T-cell (primary cell): ENCODE data around the gene CDK5RAP3. TPM values are rescaled to one million over a fixed set of nuclear protein-coding genes. Genes with fewer than 3 reads are reported as not detected.

ENCODE experiments used
- ATAC-seq, 4 experiments: fragments of 200-7000 bp in 3 of 4; fragments of 150-1000 bp in 1 of 4; cut with Tn5 transposase; replicated peaks in 1 of 4; 1 replicate in 3 of 4; 2 replicates in 1 of 4; pipeline ENCODE4 v1.10.0; 2021; ENCODE audit warnings: moderate library complexity in 3 of 4, mild to moderate bottlenecking in 2 of 4, moderate number of reproducible peaks in 1 of 4
- CTCF ChIA-PET, 2 donors: fragments of 300-600 bp; sonication (Branson Sonifier 250); formaldehyde crosslinking; loops; one replicate each; lab custom pipeline; 2022; ENCODE audit warnings: antibody characterized with exemption in 2 of 2; lab: Charles Lee
- POLR2A ChIA-PET, 2 donors: fragments of 300-600 bp; sonication (Branson Sonifier 250); formaldehyde crosslinking; loops; one replicate each; lab custom pipeline; 2022; ENCODE audit warnings: antibody characterized with exemption in 2 of 2; lab: Charles Lee
- DNase-seq, 35 experiments: peaks; one replicate each; pipeline versions ENCODE4 v3.0.0 to v3.0.0-alpha.2; 2013 to 2023
- H3K27ac ChIP-seq: one replicate; pipeline ENCODE4 v1.5.1; 2013; ENCODE audit warnings: low read length
- H3K27me3 ChIP-seq, 2 experiments: replicated peaks in 1 of 2; 1 replicate in 1 of 2; 2 replicates in 1 of 2; pipeline versions ENCODE4 v1.6.1 to v1.7.0; 2013; ENCODE audit warnings: low read length in 1 of 2, mixed read lengths in 1 of 2; ENCODE audit not compliant: control insufficient read depth in 2 of 2, insufficient read depth in 2 of 2; ENCODE audit errors: extremely low read depth in 1 of 2
- H3K36me3 ChIP-seq, 2 donors: 1 replicate in 1 of 2; 2 replicates in 1 of 2; pipeline versions ENCODE4 v1.6.1 to v1.7.0; 2013; ENCODE audit warnings: low read length in 1 of 2; ENCODE audit not compliant: control insufficient read depth in 2 of 2, insufficient read depth in 1 of 2; ENCODE audit errors: extremely low read depth in 1 of 2
- H3K4me1 ChIP-seq, 2 experiments: 1 replicate in 1 of 2; 2 replicates in 1 of 2; pipeline versions ENCODE4 v1.6.1 to v1.7.0; 2013; ENCODE audit warnings: low read length in 2 of 2, mixed read lengths in 1 of 2; ENCODE audit not compliant: insufficient read depth in 2 of 2, control insufficient read depth in 1 of 2; ENCODE audit errors: extremely low read depth in 1 of 2
- H3K4me3 ChIP-seq, 2 donors: 1 replicate in 1 of 2; 2 replicates in 1 of 2; pipeline versions ENCODE4 v1.5.1 to v1.7.0; 2013; ENCODE audit warnings: mild to moderate bottlenecking in 2 of 2, low read length in 1 of 2, moderate library complexity in 1 of 2; ENCODE audit not compliant: control insufficient read depth in 1 of 2; ENCODE audit errors: extremely low read depth in 1 of 2
- H3K9me3 ChIP-seq: 2 replicates; pipeline ENCODE4 v1.7.0; 2013
- H3K27ac Mint-ChIP-seq, 2 donors: one replicate each; pipeline ENCODE4 v1.8.0; 2020 to 2021; ENCODE audit warnings: mild to moderate bottlenecking in 2 of 2, mixed read lengths in 2 of 2
- H3K27me3 Mint-ChIP-seq, 2 donors: one replicate each; pipeline ENCODE4 v1.8.0; 2021 to 2022; ENCODE audit warnings: mixed read lengths in 2 of 2
- H3K36me3 Mint-ChIP-seq: one replicate; pipeline ENCODE4 v1.8.0; 2021; ENCODE audit warnings: mixed read lengths
- H3K4me1 Mint-ChIP-seq, 3 donors: one replicate each; pipeline ENCODE4 v1.8.0; 2020 to 2022; ENCODE audit warnings: mixed read lengths in 3 of 3, mild to moderate bottlenecking in 1 of 3
- H3K4me3 Mint-ChIP-seq, 3 donors: one replicate each; pipeline ENCODE4 v1.8.0; 2020 to 2022; ENCODE audit warnings: mild to moderate bottlenecking in 3 of 3, mixed read lengths in 3 of 3, moderate library complexity in 3 of 3
- H3K9me3 Mint-ChIP-seq, 3 donors: one replicate each; pipeline ENCODE4 v1.8.0; 2020 to 2022; ENCODE audit warnings: mixed read lengths in 3 of 3
- WGBS: methylation state at CpG from one replicate; pipeline ENCODE4 v1.1.5; 2013; ENCODE audit warnings: missing lambda C conversion rate; ENCODE audit not compliant: insufficient coverage; 5-methylcytosine and 5-hydroxymethylcytosine counted together
- total RNA-seq, 35 experiments: library from RNA in 6 of 35; stranded (reverse) in 6 of 35; fragments of 120-200 nt in 1 of 35; gene quantifications; one replicate each; pipeline versions ENCODE4 v1.2.1 to v1.2.4 and lab custom pipeline; 2013 to 2026

CDK5RAP3 gene
- total RNA-seq, 5 donors from 2014 or later (not counting 1 experiment from before 2014, with no cell fraction given), result 247 to 349 (median 318) TPM

DNA sequence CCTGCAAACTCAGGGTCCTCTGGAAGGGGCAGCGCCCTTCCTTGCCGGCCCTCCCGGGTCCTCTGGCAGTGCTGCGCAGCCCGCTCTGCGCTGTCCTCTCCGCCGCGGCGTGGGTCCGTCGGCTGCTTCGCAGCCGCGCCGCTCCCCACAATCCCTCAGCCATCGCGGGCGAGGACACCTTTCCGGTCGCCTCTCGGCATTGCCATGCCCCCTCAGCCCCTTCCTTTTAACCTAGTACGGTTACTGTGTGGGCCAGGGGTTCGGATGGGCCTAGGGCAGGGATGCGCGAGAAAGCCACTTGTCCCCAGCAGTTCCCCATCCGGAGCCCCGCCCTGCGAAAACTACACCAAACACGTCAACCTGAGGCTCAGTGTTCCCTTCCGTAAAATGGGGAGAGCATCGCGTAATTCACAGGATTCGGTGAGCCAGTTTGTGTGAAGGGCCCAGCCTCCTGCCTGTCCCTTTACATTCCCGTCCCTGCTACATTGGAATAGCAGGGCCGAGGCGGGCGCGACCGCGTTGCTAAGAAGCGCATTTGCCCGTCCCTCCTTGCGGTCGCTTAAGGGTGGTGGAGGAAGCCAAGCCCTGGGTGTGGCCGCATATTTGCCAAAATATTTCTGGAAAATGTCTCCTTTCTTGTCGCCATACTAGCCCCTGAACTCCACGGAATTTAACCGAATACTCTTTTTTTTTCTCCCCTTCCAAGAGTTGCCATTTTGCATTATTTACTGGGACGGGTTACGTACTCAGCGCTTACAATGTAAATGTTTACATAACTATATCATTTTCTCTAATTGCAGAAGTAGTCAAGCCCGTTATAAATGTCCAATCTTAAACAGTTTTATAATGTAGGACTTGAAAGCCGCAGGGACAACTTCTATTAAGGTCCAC is 53.5 kb downstream of the CDK5RAP3 start:
- Mint-ChIP-seq H3K9me3 (no peaks in the 10 kb centered on the region), H3K27ac (peak overlapping the region; percentile 81 to 90), H3K27me3 (peaks cover 32 to 38% of the 10 kb centered on the region in 2 donors), H3K4me3 (peak overlapping the region; percentile 79 to 90 (median 86)), H3K4me1 (peaks cover 28 to 35% (median 32%) of the 10 kb centered on the region in 3 donors), H3K36me3 (no peaks in the 10 kb centered on the region)
- POLR2A ChIA-PET, result interaction anchor here in 1 of 2 donors (0.7 kb wide), 1 partner anchor 11 kb away, joined by 5 read pairs; no protein-coding TSS in a partner anchor
- peak in 18 of 35 experiments; percentile 14 to 64 (median 30) for DNase-seq
- Histone ChIP-seq H3K36me3 (no peaks in the 10 kb centered on the region), H3K4me3 (peak overlapping the region; percentile 49 to 84), H3K9me3 (no peaks in the 10 kb centered on the region), H3K4me1 (peaks cover 20 to 36% of the 10 kb centered on the region in 2 experiments), H3K27ac (peak overlapping the region; percentile 8), H3K27me3 (peaks cover 0 to 70% of the 10 kb centered on the region in 2 experiments)
- under 1% methylated on average over 32 of the region's 54 CpGs for WGBS
- peak; percentile 5 to 18 (median 8) for ATAC-seq
- CTCF ChIA-PET, result interaction anchor here (1.0 to 2.6 kb wide), 9 partner anchors 12 to 594 kb away, joined by 3 to 37 read pairs (median 4); partner anchors contain the start of gene NFE2L1 (in 1 of the 2)

DNA sequence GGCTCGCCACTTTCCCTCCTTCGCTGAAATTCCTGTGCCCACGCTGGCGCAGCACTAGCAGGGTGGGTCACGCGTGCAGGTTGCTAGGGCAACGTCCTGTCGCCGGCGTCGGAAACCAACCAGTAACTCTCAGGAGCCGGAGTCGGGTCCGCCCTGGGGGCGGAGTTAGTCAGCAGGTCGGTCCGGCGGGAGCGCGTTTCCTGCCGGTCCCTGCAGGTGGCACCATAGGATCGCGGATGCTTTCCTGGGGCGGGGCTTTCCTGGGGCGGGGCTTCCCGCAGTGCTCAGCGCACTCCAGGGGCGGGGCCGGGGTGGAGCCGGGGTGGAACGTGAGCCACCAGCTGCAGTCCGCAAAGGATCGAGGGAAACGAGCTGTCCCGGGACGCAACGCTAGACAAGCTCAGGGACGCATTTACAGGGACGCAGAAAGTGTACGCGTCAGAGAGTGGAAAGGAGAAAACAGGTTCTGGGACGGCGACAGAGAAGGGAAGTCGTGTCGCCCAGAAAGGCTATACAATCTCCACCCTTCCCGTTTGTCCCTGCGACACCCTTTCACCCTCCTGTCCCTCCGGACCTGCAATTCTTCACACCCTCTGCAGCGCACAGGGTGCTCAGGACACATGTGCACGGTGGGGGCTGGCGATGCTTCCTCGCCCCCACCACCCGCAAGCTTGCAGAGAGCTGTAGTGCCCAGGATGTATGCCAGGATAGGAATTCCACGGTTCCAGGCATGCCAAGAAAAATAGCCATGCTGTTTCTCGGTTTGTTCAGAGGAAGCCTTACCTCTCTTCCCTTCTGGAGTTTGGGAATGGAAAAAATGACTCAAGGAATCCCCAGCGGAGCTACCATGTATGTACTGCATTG is 54.4 kb downstream of the CDK5RAP3 start:
- H3K27me3 ChIP-seq, result peaks cover 0 to 68% of the 10 kb centered on the region in 2 experiments
- Mint-ChIP-seq H3K4me1 (peaks cover 28 to 35% (median 32%) of the 10 kb centered on the region in 3 donors), H3K27me3 (peaks cover 32 to 34% of the 10 kb centered on the region in 2 donors), H3K36me3 (no peaks in the 10 kb centered on the region), H3K4me3 (peak overlapping the region; percentile 79 to 90 (median 86)), H3K9me3 (no peaks in the 10 kb centered on the region), H3K27ac (peak overlapping the region; percentile 81 to 90)
- no peaks in the 10 kb centered on the region for H3K36me3 ChIP-seq
- H3K27ac ChIP-seq, result no peak overlapping the region
- H3K9me3 ChIP-seq, result no peaks in the 10 kb centered on the region
- H3K4me3 ChIP-seq, result peak overlapping the region; percentile 49 to 84
- DNase-seq (peak; percentile 92 to 99 (median 97)), ATAC-seq (peak; percentile 90 to 95 (median 92))
- H3K4me1 ChIP-seq, result peaks cover 20 to 36% of the 10 kb centered on the region in 2 experiments
- WGBS, result 0% methylated on average over 41 of the region's 56 CpGs
- ChIA-PET CTCF (interaction anchor here (0.6 to 2.6 kb wide), 20 partner anchors 11 to 764 kb away, joined by 3 to 37 read pairs (median 4); partner anchors contain the start of genes NFE2L1 (in 1 of the 2) and PNPO (in 1 of the 2)), POLR2A (no interaction called here)

DNA sequence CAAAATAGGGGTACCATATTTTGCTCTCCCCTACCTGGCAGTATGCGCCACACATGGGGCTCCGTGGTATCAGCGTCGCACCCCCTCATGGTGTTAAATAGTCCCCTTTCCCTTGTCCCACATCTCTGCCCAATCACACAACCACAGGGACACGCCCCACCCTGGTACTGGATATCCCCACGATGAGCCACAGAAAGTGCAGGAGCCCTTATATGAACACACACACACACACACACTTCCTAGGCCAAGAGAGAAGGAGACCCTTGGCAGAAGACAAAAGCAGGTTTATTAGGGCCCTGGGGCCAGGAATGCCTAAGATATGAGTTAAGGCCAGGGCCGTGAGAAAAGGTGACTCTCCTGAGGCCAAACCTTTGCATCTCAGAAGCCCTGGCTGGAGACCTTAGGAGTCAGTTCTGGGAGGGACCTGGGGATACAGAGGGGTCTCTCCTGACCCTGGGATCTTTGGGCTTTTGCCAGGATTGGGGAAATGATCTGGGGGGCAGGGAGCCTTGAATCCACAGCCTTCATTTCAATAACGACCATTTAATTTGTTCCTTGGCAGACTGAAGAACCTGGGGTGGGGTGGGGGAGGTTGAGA is 55.1 kb downstream of the CDK5RAP3 start:
- ChIA-PET CTCF (interaction anchor here (0.5 to 2.6 kb wide), 24 partner anchors 10 to 763 kb away, joined by 3 to 37 read pairs (median 4); partner anchors contain the start of genes NFE2L1 (in 1 of the 2) and PNPO (in 1 of the 2)), POLR2A (no interaction called here)
- Histone ChIP-seq H3K4me3 (peak overlapping the region in 1 of 2 donors; percentile 49), H3K27ac (no peak overlapping the region), H3K4me1 (peaks cover 20 to 36% of the 10 kb centered on the region in 2 experiments), H3K36me3 (no peaks in the 10 kb centered on the region), H3K27me3 (peaks cover 0 to 70% of the 10 kb centered on the region in 2 experiments), H3K9me3 (no peaks in the 10 kb centered on the region)
- no peaks in the 10 kb centered on the region for H3K9me3 Mint-ChIP-seq
- WGBS, result 43% methylated on average over 7 of the region's 8 CpGs
- ATAC-seq, result no peak
- H3K36me3 Mint-ChIP-seq, result no peaks in the 10 kb centered on the region
- peak overlapping the region; percentile 49 to 90 (median 79) for H3K4me3 Mint-ChIP-seq
- peaks cover 28 to 35% (median 32%) of the 10 kb centered on the region in 3 donors for H3K4me1 Mint-ChIP-seq
- peaks cover 37% of the 10 kb centered on the region in 2 donors for H3K27me3 Mint-ChIP-seq
- H3K27ac Mint-ChIP-seq, result no peak overlapping the region
- DNase-seq, result no peak

DNA sequence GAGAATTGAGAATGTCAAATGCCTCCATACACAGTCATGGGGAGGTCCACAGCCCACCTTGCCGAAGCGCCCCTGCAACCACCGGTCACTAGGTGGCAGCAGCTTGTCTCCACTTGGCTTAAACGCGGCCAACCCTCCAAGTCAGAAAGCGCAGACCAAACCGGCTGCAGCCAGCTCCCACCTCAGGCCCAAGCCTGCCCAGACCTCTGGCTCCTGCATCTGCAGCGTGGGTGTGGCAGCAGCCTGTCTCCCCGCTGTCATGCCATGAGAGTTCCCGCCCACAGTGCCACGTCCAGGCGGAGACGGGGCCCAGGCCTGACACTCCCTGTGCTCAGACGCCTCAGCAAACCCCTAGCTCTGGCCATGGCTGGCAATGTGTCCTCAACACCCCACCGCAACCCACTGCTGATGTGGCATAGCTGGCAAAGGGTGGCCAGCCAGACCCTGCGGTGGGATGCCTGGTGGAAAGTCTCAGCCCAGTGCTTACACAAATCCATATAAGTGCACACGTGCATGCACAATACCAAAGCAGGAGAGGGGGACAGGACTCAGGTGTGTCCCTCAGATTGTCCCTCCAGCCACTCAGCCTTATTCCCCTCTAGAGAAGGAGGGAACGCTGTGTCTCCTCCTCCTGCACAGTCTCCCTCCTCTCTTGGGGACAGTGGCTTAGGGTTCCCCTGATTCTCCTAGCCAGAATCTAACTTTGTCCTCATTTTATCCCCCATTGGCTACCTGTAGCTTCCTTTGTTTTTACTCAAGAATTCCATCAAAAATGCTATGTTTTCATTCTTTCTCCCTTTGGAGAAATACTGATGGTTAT is 55.8 kb downstream of the CDK5RAP3 start:
- no peak overlapping the region for H3K4me3 ChIP-seq
- Mint-ChIP-seq H3K4me3 (peak overlapping the region in 1 of 3 donors; percentile 90), H3K4me1 (peaks cover 28 to 35% (median 32%) of the 10 kb centered on the region in 3 donors), H3K27me3 (peaks cover 32 to 36% of the 10 kb centered on the region in 2 donors), H3K36me3 (no peaks in the 10 kb centered on the region), H3K9me3 (no peaks in the 10 kb centered on the region), H3K27ac (no peak overlapping the region)
- ATAC-seq (no peak), DNase-seq (peak; percentile 38 to 82 (median 62))
- 36% methylated on average over 15 of the region's 18 CpGs for WGBS
- ChIA-PET CTCF (interaction anchor here (0.5 to 2.6 kb wide), 14 partner anchors 9 to 610 kb away, joined by 3 to 37 read pairs (median 5); partner anchors contain the start of gene NFE2L1 (in 1 of the 2)), POLR2A (no interaction called here)
- H3K4me1 ChIP-seq, result peaks cover 20 to 36% of the 10 kb centered on the region in 2 experiments
- H3K36me3 ChIP-seq, result no peaks in the 10 kb centered on the region
- H3K9me3 ChIP-seq, result no peaks in the 10 kb centered on the region
- H3K27ac ChIP-seq, result no peak overlapping the region
- H3K27me3 ChIP-seq, result peaks cover 0 to 65% of the 10 kb centered on the region in 2 experiments

DNA sequence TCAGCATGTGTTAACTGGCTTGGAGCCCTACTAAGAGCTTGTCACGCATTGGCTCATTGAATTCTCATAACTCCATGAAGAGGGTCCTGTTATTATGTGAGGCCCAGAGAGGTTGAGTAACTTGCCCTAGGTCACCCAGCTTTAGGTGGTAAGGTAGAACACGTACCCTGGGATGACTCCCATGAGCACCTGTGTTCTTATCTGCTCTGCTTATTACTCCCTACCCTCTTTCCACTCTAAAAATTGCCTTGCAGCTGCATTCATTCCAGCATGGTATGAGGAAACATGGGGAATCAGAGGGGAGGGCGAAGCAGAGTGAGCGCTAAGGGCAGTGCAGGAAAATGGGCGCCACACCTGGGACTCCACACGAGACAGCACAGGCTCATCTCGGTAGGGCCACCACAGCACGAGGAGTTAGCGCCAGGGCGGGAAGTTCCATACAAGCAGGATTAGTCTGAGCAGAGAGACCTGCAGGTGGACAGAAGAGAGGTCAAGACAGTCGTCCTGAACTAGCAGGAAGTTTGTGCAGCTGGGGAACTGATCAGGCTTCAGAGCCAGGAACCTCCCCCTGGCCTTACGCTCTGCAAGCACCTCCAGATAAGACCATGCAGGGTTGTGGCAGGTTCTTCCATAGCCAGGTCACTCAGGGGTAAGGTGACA is 56.5 kb downstream of the CDK5RAP3 start:
- ChIA-PET POLR2A (no interaction called here), CTCF (interaction anchor here (1.0 to 2.6 kb wide), 7 partner anchors 8 to 53 kb away, joined by 3 to 37 read pairs (median 5); partner anchors contain the start of gene NFE2L1 (in 1 of the 2))
- H3K27ac Mint-ChIP-seq, result no peak overlapping the region
- Histone ChIP-seq H3K9me3 (no peaks in the 10 kb centered on the region), H3K4me1 (peaks cover 20 to 36% of the 10 kb centered on the region in 2 experiments), H3K27ac (no peak overlapping the region), H3K4me3 (no peak overlapping the region), H3K36me3 (no peaks in the 10 kb centered on the region), H3K27me3 (peaks cover 0 to 68% of the 10 kb centered on the region in 2 experiments)
- H3K9me3 Mint-ChIP-seq, result no peaks in the 10 kb centered on the region
- DNase-seq (no peak), ATAC-seq (no peak)
- H3K4me3 Mint-ChIP-seq, result peak overlapping the region in 1 of 3 donors; percentile 90
- H3K27me3 Mint-ChIP-seq, result peaks cover 29 to 38% of the 10 kb centered on the region in 2 donors
- no peaks in the 10 kb centered on the region for H3K36me3 Mint-ChIP-seq
- 92% methylated on average over 9 of the region's 12 CpGs for WGBS
- peaks cover 28 to 35% (median 32%) of the 10 kb centered on the region in 3 donors for H3K4me1 Mint-ChIP-seq
